Dermis microvascular lymphatic vessel endothelial cell (primary cell): Measurements from ENCODE around the gene PPP2R1B. TPM values are rescaled to one million over a fixed set of nuclear protein-coding genes. Genes with fewer than 3 reads are reported as not detected.

ENCODE experiments used
- DNase-seq, 2 donors: peaks; one replicate each; pipeline versions ENCODE4 v3.0.0 to v3.0.0-alpha.2; 2010; ENCODE audit warnings: low read depth in 2 of 2
- total RNA-seq: library from RNA; depleted of rRNA; stranded (reverse); fragments of >200 nt; gene quantifications from 2 replicates; pipeline ENCODE4 v1.2.1, GENCODE V29; 2014

Gene PPP2R1B
- total RNA-seq = 29.0 and 31.5 TPM in 2 replicates

DNA sequence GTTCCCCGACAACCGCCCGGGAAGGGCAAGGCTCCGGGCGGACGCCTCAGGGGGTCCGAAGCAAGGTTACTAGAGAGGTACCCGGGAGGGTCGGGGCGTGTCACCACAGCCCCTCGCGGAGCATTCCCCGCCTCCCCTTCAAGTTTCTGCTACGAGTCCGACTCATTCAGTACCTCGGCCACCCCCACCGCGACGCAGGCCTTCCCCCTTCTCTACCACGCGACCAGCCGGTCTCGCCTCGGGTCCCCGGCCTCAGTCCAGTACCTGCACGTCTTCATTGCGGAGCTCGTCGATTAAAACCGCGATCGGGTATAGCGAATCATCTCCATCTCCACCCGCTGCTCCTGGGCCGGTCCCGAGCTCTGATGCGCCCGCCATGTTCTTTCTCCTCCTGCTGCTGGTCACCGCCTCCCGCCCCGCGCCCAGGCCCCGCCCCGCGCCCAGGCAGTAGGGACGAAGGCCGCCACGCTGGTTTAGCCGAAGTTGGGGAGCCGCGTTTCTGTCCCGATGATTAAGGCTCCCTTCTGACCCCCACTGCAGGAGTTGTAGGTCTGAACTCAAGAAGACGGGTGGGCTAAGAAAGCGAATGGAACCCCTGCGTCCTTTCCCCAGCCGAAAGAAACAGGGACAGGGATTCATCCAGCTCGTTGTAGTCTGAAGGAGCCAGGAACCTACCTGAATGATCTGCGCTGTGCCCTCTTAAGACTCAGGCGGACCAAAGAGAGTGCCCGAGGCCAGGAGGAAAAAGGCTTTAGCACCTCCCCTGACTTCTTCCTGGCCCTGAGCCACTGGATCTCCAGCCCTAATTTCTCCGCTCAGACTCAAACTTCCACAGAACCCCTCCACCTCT is at the start of gene PPP2R1B:
PPP2R1B (minus strand) TSS at position 406 of the 850 bp plus-strand sequence; CDS start at position 378, 28 bp downstream.
- peak in 1 of 2 donors; percentile 66 for DNase-seq

- DNase-seq = no peak
Observed at GRCh38 chr11:111815489-111815888, 49.3 kb upstream of the PPP2R1B start.

- DNase-seq = no peak
Observed at GRCh38 chr11:111814557-111815320, 48.5 kb upstream of the PPP2R1B start.

- DNase-seq = no peak
Observed at GRCh38 chr11:111814106-111814505, 47.9 kb upstream of the PPP2R1B start.

DNA sequence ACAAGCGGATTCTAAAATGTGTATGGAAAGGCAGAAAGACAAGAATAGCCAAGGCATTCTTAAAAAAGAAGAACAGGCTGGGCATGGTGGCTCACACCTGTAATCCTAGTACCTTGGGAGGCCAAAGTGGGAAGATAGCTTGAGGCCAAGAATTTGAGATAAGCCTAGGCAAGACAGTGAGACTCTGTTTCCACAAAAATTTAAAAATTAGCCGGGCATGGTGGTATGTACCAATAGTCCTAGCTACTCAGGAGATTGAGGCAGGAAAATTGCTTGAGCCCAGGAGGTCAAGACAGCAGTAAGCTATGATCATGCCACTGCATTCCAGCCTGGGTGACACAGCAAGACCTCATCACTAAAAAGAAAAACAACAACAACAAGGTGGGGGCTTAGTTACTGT is 46.0 kb upstream of the PPP2R1B start:
- DNase-seq = no peak

DNA sequence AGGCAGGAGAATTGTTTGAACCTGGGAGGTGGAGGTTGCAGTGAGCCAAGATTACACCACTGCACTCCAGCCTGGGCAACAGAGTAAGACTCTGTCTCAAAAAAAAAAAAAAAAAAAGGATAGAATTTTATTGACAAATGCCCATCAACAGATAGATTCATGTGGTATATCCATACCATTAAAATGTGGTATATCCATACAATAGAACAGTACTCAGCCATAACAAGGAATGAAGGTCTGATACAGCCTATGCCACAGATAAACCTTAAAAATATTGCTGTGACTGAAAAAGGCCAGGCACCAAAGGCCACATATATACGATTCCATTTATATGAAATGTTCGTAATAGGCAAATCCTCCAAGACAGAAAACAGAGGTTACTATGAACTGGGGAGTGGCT is 45.3 kb upstream of the PPP2R1B start:
- no peak for DNase-seq

GRCh38 chr11:111808834-111809233 is 42.6 kb upstream of the PPP2R1B start:
- DNase-seq = no peak

GRCh38 chr11:111808063-111808588 is 41.9 kb upstream of the PPP2R1B start:
- DNase-seq = no peak

GRCh38 chr11:111807076-111807475 is 40.9 kb upstream of the PPP2R1B start:
- no peak for DNase-seq

GRCh38 chr11:111801135-111801534 is 34.9 kb upstream of the PPP2R1B start:
- DNase-seq = peak; percentile 5 to 14

DNA sequence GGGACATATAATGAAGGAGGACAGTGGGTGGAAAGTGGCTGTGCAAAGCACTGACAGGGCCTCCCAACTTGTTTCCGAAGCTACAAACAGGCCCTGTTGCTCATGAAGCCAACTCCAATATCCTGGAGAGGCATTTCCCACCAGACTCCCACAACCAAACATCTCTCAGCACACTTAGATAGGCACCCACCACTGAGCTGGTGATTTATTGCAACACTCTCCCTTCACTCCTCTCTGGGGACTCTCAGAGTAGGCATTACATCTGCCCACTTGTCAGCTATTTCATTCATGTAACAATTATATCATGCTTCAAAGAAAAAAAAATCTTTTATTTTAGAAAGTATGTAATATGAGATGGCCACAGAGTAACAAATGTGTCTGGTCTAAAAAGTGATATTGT is 32.1 kb upstream of the PPP2R1B start:
- DNase-seq = no peak

- DNase-seq = peak in 1 of 2 donors; percentile 57
Observed at GRCh38 chr11:111797145-111797581, 31.0 kb upstream of the PPP2R1B start.

DNA sequence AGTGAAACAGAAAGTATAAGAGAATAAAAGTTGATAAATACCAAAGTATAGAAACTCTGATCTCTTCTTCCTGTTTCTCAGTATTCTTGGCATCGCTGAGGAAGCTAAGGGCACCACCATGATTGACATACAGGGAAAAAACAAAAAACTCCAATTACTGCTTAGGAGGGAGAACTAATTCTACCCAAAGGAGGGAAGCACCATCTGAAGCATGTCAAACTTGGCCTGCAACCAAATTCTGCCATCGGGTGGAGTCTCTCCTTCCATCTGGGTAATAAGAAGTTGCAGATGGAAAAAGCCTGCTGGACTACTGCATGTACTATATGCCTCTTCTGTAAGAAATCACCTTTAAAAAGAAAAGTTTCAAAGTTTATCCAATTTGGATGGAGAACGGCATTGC is 30.5 kb upstream of the PPP2R1B start:
- no peak for DNase-seq

DNA sequence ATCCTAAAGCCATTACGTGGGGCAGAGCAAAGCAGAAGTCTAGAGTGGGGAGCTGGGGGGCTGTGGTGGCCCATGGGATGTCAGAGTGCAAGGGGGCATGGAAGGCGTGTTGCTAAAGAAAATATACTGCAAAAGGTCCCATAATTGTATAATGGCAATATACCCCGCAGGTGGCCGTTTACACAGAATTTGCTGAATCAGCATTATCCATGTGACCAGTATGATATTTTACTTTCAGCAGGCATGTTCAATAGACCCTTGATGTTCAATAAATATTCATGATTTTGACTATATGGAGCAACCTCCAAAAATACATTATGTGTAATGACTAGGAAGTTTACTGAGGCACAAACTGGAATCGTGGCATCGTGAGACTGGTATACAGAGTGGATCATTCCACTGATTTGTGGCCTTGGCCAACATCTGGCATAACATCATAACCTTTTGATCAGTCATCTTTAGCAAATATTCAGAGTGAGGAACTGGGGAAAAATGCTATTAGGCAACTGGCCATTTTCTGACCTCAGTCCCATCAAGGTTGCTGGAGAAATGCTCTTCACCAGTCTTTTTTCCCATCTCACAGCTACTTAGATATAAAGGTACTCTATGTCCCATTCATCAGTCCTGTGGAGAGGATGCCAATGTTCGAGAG is 29.3 kb upstream of the PPP2R1B start:
- DNase-seq = no peak

- no peak for DNase-seq
Observed at GRCh38 chr11:111793863-111794262, 27.7 kb upstream of the PPP2R1B start.

- DNase-seq = no peak
Observed at GRCh38 chr11:111792955-111793500, 26.8 kb upstream of the PPP2R1B start.

DNA sequence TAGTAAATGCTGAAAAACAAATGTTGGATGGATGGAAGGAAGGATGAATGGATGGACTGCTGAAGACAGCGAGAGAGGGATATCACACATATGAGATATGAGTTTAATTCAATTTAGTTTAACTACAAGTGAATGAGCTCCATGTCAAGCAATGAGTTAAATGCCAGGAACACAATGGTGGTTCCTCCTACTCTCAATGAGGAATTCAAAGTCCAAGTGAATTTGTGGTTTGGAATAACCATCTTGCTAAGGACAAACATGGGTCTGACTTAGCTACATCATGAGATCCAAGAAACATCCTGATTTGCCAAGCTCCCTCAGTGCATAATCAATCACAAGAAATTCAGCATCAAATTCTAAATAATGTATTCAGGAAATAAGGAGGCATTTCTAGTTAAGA is 26.1 kb upstream of the PPP2R1B start:
- DNase-seq = no peak

DNA sequence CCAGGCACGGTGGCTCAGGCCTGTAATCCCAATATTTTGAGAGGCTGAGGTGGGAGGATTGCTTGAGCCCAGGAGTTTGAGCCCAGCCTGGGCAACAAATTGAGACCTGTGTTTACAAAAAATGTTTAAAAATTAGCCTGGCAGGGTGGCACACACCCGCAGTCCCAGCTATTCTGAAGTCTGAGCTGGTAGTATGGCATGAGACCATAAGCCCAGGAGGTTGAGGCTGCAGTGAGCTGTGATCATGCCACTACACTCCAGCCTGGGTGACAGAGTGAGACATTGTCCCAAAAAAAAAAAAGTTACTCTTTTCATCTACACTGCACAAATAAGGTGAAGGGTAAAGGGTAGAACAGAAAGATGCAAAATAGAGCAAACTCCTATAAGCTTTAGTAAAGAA is 22.3 kb upstream of the PPP2R1B start:
- no peak for DNase-seq

- DNase-seq = no peak
Observed at GRCh38 chr11:111788051-111788450, 21.9 kb upstream of the PPP2R1B start.

DNA sequence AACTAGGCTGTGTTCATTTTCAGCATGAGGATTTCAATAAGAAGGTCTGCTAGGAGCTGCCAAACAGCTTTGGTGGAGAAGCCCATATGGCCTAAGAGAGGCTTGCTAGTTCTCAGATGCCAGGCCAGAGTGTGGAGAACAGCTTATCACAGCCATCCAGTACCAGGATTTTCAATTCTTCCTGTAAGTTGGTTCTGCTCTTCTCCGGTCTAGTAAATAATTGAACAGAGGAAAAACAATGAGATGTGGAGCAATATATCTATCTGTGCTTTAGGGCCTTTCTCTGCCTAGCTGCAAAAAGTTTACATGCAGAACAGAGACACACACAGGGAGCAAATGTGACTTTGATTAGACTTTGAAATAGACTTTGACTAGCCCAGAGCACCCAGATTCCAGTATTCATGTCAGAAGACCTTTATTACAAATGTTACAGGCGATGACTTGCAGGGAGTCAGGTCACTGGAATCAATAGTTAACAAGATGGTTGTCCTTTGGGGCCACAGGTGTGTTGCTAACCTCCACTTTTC is 19.8 kb upstream of the PPP2R1B start:
- DNase-seq = no peak

DNA sequence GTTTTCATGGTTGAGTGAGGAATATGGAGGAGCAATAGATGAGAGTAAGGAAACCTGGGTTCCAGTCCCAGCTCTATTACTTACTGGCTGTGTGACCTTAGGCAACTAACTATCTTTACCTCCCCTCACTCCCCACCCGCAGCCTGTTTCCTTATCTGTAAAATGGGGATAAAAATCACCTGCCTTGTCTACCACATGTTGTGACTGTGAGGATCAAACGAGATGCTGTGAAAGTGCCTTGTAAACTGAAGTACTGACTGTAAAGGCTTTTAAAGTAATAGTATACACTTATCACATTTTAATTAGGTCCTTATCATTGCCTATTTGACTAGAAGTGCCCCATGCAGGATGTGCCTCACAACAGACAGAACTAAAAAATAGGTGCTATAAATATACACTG is 18.9 kb upstream of the PPP2R1B start:
- no peak for DNase-seq
